Adipocyte (in vitro differentiated cells): Measurements from ENCODE around the gene CPLX3.

Experiments used
- DNase-seq: peaks from one replicate; pipeline ENCODE4 v3.0.0-alpha.2; 2015; ENCODE audit warnings: low read depth
- H3K27me3 ChIP-seq: replicated peaks from 2 replicates; pipeline ENCODE4 v1.7.0; 2013; ENCODE audit warnings: mild to moderate bottlenecking, low read length, moderate library complexity; ENCODE audit not compliant: control insufficient read depth, insufficient read depth
- H3K36me3 ChIP-seq: 2 replicates; pipeline ENCODE4 v1.7.0; 2013; ENCODE audit warnings: low read length, mild to moderate bottlenecking, moderate library complexity; ENCODE audit not compliant: control insufficient read depth, insufficient read depth, severe bottlenecking
- H3K4me1 ChIP-seq: 2 replicates; pipeline ENCODE4 v1.7.0; 2013; ENCODE audit warnings: mild to moderate bottlenecking, low read length, moderate library complexity; ENCODE audit not compliant: control insufficient read depth, insufficient read depth
- H3K4me3 ChIP-seq: 2 replicates; pipeline ENCODE4 v1.7.0; 2013; ENCODE audit warnings: mild to moderate bottlenecking, low read length, moderate library complexity
- H3K9ac ChIP-seq: 2 replicates; pipeline ENCODE4 v1.7.0; 2013; ENCODE audit warnings: mild to moderate bottlenecking, low read length, moderate library complexity
- H3K9me3 ChIP-seq: 2 replicates; pipeline ENCODE4 v1.7.0; 2013; ENCODE audit warnings: mild to moderate bottlenecking, low read length, moderate library complexity; ENCODE audit not compliant: control insufficient read depth

Gene CPLX3

GRCh38 chr15:74842581-74843444 lies 16.4 kb downstream of the CPLX3 start, which contains the start of gene ULK3:
TSS of gene ULK3 (minus strand) at chr15:74843156. CDS start at chr15:74843105, 51 bp downstream.
- Histone ChIP-seq H3K27me3 (no peaks in the 10 kb centered on the region), H3K36me3 (peaks cover 17% of the 10 kb centered on the region), H3K9me3 (no peaks in the 10 kb centered on the region), H3K4me3 (peak within 1 kb of the TSS; percentile 96), H3K4me1 (peaks cover 16% of the 10 kb centered on the region), H3K9ac (peak within 1 kb of the TSS; percentile 96)
- DNase-seq = peak; percentile 96

GRCh38 chr15:74843445-74843828 lies 17.0 kb downstream of the CPLX3 start:
- Histone ChIP-seq H3K9me3 (no peaks in the 10 kb centered on the region), H3K27me3 (no peaks in the 10 kb centered on the region), H3K4me1 (peaks cover 17% of the 10 kb centered on the region), H3K36me3 (peaks cover 23% of the 10 kb centered on the region), H3K9ac (peak overlapping the region; percentile 96), H3K4me3 (peak overlapping the region; percentile 96)
- DNase-seq = no peak

GRCh38 chr15:74843891-74844299 lies 17.5 kb downstream of the CPLX3 start:
- H3K36me3 ChIP-seq = peaks cover 27% of the 10 kb centered on the region
- H3K27me3 ChIP-seq = no peaks in the 10 kb centered on the region
- peak overlapping the region; percentile 96 for H3K9ac ChIP-seq
- H3K9me3 ChIP-seq = no peaks in the 10 kb centered on the region
- H3K4me3 ChIP-seq = peak overlapping the region; percentile 96
- no peak for DNase-seq
- peaks cover 17% of the 10 kb centered on the region for H3K4me1 ChIP-seq

GRCh38 chr15:74844319-74845207 lies 18.1 kb downstream of the CPLX3 start:
- no peaks in the 10 kb centered on the region for H3K27me3 ChIP-seq
- H3K4me3 ChIP-seq = no peak overlapping the region
- H3K4me1 ChIP-seq = peaks cover 17% of the 10 kb centered on the region
- H3K9ac ChIP-seq = peak overlapping the region; percentile 96
- H3K36me3 ChIP-seq = peaks cover 25% of the 10 kb centered on the region
- no peak for DNase-seq
- H3K9me3 ChIP-seq = no peaks in the 10 kb centered on the region

- H3K9me3 ChIP-seq = no peaks in the 10 kb centered on the region
- H3K9ac ChIP-seq = no peak overlapping the region
- DNase-seq = no peak
- H3K27me3 ChIP-seq = no peaks in the 10 kb centered on the region
- H3K36me3 ChIP-seq = peaks cover 31% of the 10 kb centered on the region
- H3K4me1 ChIP-seq = peaks cover 17% of the 10 kb centered on the region
- H3K4me3 ChIP-seq = no peak overlapping the region
These were observed 18.8 kb downstream of the CPLX3 start for GRCh38 chr15:74845208-74845568.

GRCh38 chr15:74845581-74845980 lies 19.2 kb downstream of the CPLX3 start:
- no peak overlapping the region for H3K9ac ChIP-seq
- DNase-seq = no peak
- no peak overlapping the region for H3K4me3 ChIP-seq
- no peaks in the 10 kb centered on the region for H3K9me3 ChIP-seq
- H3K4me1 ChIP-seq = peaks cover 17% of the 10 kb centered on the region
- no peaks in the 10 kb centered on the region for H3K27me3 ChIP-seq
- H3K36me3 ChIP-seq = peaks cover 35% of the 10 kb centered on the region

- Histone ChIP-seq H3K27me3 (no peaks in the 10 kb centered on the region), H3K4me3 (no peak overlapping the region), H3K9me3 (no peaks in the 10 kb centered on the region), H3K9ac (no peak overlapping the region), H3K4me1 (peaks cover 10% of the 10 kb centered on the region), H3K36me3 (peaks cover 54% of the 10 kb centered on the region)
- DNase-seq = no peak
These were observed 21.0 kb downstream of the CPLX3 start for GRCh38 chr15:74847432-74847831.

DNA sequence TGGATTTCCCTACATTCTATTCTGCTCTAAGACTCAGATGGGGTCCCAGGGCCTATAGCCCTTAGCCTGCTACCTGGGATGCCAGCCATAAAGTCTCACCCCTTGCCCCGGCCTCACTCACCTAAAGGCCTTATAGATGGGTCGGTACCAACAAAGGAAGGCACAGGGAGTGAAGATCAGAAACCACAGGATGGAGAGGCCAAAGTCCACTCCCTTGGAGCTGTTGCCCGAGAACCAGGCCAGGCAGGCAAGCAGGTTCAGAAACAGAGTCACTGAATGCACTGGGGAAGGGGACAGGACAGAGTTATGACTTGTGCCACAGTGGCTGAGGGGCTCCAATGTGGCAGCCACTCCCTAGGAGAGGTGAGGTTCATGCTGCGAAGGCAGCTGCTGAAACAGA lies 24.0 kb downstream of the CPLX3 start:
- peaks cover 3% of the 10 kb centered on the region for H3K4me1 ChIP-seq
- DNase-seq = no peak
- peaks cover 70% of the 10 kb centered on the region for H3K36me3 ChIP-seq
- no peak overlapping the region for H3K4me3 ChIP-seq
- no peaks in the 10 kb centered on the region for H3K27me3 ChIP-seq
- H3K9me3 ChIP-seq = no peaks in the 10 kb centered on the region
- no peak overlapping the region for H3K9ac ChIP-seq

- Histone ChIP-seq H3K9me3 (no peaks in the 10 kb centered on the region), H3K4me3 (no peak overlapping the region), H3K27me3 (no peaks in the 10 kb centered on the region), H3K36me3 (peaks cover 67% of the 10 kb centered on the region), H3K4me1 (peaks cover 3% of the 10 kb centered on the region), H3K9ac (no peak overlapping the region)
- no peak for DNase-seq
These were observed 25.5 kb downstream of the CPLX3 start for GRCh38 chr15:74851960-74852359.

GRCh38 chr15:74854453-74855022 lies 28.1 kb downstream of the CPLX3 start:
- H3K9me3 ChIP-seq = no peaks in the 10 kb centered on the region
- H3K36me3 ChIP-seq = peaks cover 48% of the 10 kb centered on the region
- no peak overlapping the region for H3K4me3 ChIP-seq
- H3K4me1 ChIP-seq = no peaks in the 10 kb centered on the region
- H3K27me3 ChIP-seq = no peaks in the 10 kb centered on the region
- H3K9ac ChIP-seq = no peak overlapping the region
- no peak for DNase-seq

DNA sequence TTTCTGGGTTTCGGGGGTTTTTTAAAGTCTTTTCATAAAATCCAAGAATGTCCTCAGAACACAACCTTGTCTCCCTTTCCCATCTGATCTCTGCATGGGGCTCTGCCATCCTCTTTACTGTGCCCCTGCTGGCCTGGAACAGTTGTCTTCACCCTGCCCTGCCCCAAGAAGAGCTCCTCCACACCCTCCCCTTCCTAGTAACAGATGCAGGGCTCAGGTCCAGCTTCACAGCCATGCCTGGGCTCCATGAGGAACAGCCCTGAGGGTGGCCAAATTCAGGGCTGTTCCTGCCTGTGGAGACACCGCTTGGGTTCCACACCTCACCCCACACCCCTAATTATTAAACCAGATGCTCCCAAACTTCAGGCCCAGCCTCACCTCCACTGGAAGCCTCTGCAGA lies 29.4 kb downstream of the CPLX3 start:
- H3K9me3 ChIP-seq = no peaks in the 10 kb centered on the region
- H3K36me3 ChIP-seq = peaks cover 35% of the 10 kb centered on the region
- H3K4me3 ChIP-seq = no peak overlapping the region
- H3K9ac ChIP-seq = no peak overlapping the region
- H3K4me1 ChIP-seq = no peaks in the 10 kb centered on the region
- DNase-seq = no peak
- H3K27me3 ChIP-seq = no peaks in the 10 kb centered on the region
